Activated CD4-positive, CD25-positive, alpha-beta regulatory T cell treated with anti-CD3 and anti-CD28 coated beads, Interleukin-2, amount 50 U/mL, for 72 hours (primary cell): Measurements from ENCODE around the gene KIAA0513.

Experiments used
- DNase-seq: peaks from one replicate; pipeline ENCODE4 v3.0.0; 2021

The KIAA0513 gene

DNA sequence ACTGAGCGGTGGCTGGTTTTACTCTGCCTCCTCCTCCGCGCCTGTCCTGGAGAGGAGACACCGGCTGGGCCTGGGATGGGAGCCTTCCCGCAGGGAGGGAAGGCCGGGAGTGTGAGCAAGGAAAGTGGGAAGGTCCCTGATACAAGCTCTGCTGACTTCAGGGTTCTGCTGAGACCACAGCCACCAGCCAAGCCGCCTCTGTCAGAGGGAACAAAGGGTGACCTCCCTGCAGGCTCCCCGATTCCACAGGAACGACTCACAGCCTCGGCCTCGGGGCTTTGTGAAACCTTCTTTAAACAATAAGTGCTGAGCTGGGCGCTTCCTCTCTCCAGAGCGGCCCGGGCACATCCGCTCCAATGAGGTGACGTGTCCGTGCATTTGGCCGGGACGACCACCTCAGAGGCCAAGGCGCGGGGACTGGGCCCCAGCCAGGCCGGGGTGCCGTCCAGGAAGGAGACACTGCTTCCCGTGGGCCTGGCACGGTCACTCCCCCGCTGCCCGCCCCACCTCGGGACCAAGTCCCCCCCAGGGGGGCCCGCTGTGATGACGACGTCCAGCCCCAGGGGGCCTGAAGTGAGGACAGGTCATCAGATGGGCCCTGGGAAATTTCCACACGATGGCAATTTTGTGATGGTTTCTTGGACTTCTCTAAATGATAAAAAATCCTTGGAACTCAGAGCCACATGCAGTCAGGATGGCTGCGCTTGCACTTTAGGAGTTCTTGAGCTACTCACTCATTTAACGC lies 96.5 kb downstream of the KIAA0513 start:
- no peak for DNase-seq

DNA sequence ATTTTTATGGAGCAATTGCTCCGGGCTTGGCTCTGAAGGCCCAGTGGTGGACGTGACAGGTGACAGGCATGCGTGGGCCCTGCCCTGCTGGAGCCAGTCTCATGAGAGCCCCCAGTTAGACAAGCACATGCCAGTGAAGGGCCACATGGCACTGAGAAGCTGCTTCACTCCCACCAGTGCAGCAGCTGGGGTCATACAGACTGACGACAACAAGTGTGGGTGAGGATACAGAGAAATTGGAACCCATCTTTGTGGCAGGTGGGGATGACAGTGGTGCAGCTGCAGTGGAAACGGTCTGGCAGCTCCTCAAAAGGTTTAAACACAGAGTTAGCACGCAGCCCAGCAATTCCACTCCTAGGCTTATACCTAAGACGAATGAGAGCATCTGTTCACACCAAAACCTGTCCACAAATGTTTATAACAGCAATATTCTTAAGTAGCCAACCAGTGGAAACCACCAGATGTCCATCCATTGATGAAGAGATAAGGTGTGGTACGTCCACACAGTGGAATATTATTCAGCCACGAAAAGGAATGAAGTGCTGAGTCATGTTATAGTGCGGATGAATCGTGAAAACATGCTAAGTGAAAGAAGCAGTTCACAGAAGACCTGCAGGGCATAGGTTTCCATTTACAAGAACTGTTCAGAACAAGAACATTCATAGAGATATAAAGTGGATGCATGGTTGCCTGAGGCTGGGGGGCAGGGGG lies 97.2 kb downstream of the KIAA0513 start:
- DNase-seq, result no peak

DNA sequence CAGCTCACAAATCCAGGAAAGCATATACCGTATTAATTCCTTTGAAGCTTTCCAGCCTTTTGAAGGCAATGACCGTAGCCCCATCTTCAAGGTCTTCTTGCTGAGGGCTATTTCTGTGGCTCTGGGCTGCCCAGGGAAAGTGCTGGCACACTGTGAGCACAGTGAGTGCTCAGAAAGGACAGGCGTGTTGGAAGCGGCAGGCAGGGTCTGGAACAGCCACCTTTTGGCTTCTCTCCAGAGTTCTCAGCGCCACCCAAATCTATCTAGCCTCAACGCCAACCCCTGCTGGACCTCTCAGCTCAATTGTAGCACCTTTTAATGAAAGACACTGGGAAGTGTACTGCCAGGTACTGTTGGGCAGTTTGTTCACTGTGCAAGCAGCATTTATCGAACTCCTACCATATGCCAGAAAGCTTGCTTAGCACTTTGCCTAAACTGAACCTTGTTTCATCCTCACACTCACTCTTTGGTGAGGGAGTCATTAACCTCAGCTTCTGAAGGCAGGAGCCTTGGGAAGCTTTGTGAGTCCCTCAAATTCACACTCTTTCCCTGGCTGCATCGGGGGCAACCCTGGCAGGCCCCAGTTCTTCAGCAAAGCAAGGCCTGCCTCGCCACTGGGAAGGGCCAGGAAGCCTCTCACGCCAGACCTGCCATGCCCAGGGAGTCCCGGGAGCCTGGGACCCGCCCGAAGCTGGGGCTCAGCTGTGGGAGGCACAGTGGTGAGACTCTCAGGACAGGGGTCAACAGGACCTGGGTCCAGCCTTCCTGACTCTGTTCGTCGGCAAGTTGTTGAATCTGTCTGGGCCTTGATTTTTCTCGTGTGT lies 98.2 kb downstream of the KIAA0513 start:
- no peak for DNase-seq

DNA sequence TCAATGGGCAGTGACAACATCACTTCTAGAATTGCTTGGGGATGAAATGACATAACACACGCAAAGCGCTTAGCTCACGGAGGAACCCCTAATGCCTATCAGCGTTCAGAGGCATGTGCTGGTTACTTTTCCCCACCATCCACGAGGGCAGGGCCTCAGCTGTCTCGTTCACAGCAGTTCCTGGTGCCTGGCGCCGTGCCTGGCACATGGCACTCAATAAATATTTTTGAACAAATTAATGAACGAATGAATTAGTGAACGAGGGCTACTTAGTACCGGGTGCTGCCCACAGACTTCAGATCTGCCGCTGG lies 98.8 kb downstream of the KIAA0513 start:
- DNase-seq, result no peak

DNA sequence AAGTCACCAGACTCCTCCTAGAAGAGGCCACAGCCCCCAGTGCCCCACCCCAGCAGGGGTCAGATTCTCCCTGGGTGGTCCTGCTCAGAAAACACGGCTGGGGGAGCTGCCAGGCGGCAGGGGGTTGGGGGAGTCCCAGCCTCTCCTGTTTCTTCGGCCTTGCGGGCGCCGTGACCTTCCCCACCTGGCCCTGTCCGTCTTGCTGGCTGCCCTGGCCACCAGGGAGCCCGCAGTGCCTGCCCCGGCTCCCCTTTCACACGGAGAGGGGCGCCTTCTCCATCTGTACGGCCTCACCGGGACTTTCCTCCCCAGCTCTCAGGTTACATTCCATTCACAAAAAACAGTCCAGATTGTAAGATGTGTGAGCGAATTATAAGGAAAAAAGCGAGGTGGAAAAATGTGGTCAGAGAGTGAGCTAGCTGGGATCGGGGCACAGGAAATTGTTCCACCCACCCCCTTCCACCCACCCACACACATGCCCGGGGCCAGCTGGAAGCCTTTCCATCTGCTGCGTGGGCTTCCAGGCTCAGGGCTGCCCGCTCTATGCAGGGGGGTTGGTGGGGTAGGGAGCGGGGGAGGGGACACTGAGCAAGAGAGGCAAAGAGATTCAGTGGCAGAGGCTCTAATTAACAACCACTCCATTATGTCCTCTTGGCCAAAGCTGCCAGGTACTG lies 99.2 kb downstream of the KIAA0513 start:
- no peak for DNase-seq

DNA sequence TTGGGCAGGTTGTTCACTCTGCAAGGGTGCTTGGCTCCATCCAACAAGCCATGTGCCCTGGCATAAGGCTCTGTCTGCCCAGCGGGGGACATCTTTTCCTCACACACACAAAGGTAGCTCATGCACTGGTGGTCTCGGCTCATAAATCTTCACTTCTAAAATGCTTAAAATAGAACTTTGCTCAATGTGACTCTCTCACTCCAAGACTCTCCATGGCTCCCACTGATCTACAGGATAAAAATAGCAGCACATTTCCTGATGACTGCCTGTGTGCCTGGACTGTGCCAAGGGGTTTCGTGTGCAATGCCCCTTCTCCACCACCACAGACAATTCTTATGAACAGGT lies 99.8 kb downstream of the KIAA0513 start:
- no peak for DNase-seq

DNA sequence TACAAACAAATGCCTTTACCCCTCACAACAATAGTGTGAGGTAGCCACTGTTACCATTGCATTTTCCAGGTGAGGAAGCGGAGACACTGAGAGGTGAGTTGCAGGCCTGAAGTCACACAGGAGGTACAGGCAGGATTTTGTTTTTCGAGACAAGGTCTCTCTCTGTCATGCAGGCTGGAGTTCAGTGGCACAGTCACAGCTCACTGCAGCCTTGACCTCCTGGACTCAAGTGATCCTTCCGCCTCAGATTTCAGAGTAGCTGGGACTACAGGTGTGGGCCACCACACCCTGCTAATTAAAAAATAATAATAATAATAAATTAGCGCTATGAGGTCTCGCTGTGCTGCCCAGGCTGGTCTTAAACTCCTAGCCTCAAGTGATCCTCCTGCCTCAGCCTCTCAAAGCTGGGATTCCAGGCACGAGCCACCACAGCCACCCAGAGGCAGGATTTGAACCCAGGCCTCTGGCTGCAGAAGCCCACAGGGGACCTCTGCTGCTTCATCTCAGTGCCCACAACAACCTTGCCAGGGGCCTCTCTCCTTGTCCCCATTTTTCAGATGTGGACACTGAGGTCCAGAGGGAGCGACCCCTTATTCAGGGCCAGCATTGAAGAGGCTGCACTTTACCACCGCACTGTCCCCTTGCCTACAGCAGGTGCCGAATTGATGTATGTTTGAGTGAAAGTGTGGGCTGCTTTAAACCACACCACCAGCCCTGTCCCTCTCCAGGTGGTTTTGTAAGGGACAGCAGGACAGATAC lies 100.7 kb downstream of the KIAA0513 start:
- no peak for DNase-seq

DNA sequence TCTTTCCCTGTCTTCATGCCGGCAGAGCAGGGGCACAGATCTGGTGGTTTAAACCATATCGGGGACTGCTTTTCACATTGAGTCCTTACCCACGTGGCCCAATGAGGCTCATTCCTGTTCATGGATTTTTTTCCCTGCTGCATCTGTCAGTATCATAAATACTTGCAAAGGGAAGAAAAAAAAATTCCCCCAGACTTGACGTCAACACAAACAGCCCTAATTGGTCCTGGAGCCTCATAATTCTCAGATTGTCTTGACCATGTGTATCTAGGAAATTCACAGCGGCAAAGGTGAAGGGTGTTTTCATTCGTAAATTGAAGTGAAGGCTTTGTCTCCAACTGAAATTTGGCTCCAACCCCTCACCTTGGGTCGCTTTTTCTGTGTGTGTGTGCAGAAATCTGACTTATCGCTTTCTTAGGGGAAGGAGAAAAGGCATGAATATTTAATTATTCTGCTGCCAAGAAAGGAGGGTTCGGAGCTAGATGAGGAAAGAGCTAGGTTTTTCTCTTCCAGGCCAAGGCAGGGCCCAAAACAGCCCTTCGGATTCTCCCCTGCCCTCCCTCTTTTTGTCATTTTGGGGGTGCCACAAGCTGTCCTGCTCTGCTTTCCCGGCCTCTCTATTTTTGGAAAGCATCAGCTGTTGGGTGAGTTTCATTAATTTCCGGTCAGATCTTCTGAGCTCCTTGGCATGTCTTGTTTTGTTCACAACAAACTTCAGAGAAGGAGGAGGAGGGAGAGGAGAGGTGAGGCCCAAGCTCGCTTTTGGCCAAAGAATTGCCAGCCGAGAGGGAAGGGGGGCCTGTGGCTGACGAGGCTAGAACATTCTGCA lies 102.5 kb downstream of the KIAA0513 start:
- DNase-seq, result no peak

DNA sequence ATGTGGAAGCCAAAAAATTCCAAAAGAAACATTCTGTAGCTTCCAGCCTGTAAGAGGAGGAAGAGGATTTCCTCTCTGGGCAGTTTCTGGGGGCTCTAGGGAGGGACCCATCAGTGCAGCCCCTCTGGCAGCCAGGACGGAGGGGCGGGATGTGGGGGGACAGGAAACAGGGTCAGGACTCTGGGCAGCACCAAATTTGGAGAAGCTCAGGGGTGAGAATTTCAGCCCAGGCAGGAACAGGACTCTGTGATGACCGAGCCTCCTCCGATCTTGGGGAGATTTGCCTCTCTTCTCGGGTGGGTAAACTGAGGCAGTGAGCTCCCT lies 103.1 kb downstream of the KIAA0513 start:
- no peak for DNase-seq

DNA sequence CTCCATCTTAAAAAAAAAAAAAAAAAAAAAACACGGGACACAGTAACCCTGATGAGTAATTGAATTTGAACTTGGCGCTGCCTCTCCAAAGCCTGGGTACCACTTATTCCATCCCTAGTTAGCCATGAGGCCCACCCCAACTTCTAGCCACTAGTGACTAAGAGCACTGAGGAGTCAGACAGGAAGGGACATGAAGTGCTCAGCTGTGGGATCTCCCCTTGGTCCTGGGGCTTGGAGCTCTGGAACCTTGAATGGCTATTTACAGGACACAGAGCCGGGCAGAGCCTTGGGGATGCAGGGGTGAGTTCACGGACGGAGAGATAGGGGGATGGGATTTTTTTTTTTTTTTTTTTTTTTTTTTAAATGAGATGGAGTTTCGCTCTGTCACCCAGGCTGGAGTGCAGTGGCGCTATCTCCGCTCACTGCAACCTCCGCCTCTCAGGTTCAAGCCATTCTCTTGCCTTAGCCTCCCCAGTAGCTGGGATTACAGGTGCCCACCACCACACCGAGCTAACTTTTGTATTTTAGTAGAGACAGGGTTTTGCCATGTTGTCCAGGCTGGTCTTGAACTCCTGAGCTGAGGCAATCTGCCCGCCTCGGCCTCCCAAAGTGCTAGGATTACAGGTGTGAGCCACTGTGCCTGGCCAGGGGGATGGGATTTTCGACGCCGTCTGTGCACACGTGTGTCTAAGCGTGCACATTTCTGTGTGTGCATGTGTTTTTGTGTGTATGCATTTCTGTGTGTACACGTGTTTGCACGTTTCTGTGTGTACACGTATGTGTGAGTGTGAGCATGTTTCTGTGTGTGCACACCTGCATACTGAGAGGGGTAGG lies 105.1 kb downstream of the KIAA0513 start:
- no peak for DNase-seq

DNA sequence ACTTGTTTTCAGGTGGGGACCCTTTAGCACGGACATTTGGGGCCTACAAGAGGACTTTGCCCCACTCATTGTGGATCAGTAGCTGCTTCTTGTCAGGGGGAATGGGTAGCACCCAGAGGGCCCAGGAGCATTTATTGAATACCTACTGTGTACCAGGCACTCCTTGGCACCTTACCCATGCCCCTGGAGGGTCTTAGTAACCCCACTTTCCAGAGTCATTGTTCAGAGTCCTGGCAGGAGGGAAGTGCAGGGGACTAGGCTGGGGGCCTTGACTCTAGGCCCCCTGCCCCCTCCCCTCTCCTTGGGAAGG lies 105.7 kb downstream of the KIAA0513 start:
- DNase-seq, result no peak

DNA sequence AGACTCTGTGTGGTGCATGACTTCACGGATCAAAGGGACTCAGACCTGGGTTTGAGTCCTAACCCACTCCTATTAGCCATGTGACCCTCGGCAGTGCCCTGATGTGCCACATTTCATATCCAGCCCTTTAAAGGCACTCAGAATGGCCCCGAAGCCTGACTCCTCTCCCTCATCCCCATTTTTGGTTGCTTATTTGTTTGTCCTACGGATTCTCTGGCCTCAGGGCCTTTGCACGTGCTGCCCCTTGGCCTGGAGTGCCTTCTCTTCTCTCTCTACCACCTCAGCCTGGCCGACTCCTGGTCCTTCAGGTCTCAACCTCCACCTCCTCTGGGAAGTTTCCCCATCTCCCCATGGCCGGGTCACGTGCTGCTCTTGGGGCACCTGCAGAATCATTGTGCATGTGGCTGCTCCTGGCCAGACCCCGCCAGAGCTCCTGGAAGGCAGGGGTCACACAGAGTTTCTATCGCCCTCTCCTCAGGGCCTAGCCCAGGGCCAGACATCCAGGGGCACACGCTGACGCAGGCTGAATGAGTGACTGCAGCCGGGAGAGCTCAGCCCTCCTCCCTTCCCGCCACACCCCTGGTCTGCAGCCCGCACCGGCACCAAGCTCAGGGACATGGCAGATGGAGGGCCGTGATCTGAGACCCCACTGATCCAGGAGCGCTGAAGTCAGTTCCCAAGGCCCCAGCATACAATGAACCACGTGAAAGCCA lies 106.6 kb downstream of the KIAA0513 start:
- no peak for DNase-seq

DNA sequence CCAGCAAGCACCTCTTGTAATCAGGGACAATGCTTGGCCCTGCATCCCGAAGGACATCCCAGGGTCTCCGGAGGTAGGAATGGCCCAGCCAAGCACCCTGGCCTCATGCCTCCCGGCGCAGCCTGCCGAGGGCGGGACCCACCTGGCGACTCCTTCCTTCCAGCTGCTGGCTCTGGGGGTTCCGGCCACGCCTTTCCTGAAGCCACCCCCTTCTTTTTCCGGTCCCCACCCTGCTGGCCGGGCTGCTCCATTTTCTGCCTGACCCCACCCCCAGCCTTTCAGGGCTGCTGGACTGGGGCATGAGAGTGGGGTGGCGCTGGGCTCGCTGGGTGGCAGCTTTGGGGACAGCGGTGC lies 107.2 kb downstream of the KIAA0513 start:
- no peak for DNase-seq

DNA sequence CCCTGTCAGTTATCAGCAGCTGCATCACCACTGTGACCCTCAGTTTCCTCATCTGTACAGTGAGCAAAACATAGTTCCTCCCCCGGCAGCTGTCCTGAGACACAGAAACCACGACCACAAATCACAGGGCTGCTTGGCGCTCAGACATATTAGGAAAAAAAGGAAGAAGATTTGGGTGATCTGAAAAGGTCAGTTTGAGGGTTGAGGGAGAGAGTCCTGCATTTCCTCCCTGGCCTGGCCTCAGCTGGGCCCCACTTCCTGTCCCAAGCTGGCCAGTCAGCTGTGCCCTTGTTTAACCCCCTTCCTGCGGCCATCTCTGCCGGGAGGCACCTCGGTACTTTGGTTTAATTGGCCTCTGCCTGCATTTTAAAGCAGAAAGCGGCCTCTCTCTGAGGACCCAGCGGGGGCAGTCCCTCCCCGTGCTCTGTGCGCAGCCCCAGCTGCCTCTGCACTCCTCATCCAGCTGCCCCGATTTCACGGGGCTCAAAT lies 108.7 kb downstream of the KIAA0513 start:
- DNase-seq, result no peak

DNA sequence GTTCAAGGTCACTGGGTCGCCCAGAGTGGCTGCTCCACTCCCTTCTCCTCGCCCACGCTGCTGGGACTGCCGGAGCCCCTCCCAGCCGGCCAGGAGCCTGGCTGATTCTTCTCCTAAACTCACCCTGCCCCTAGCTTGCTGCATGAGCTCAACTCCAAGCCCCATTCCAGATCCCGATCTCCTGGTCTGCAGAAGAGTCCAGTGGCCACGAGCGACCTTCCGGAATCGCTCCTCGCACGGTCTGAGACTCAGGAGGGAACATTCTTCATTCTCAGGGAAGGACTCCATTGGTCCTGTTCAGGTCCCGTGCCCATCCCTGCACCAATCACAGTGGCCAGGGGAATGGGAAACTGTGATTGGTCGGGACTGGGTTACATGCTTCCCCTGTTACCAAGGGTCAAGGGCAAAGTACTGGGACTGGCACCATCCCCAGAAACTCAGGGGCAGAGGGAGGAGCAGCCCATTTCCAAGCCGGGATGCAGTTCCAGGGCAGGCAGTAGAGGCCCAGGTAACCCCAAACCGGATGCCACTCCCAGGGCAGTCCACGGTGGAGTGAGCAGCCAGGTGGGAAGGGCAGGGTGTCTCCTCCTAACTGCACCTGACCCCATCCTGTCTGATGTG lies 109.2 kb downstream of the KIAA0513 start:
- no peak for DNase-seq

DNA sequence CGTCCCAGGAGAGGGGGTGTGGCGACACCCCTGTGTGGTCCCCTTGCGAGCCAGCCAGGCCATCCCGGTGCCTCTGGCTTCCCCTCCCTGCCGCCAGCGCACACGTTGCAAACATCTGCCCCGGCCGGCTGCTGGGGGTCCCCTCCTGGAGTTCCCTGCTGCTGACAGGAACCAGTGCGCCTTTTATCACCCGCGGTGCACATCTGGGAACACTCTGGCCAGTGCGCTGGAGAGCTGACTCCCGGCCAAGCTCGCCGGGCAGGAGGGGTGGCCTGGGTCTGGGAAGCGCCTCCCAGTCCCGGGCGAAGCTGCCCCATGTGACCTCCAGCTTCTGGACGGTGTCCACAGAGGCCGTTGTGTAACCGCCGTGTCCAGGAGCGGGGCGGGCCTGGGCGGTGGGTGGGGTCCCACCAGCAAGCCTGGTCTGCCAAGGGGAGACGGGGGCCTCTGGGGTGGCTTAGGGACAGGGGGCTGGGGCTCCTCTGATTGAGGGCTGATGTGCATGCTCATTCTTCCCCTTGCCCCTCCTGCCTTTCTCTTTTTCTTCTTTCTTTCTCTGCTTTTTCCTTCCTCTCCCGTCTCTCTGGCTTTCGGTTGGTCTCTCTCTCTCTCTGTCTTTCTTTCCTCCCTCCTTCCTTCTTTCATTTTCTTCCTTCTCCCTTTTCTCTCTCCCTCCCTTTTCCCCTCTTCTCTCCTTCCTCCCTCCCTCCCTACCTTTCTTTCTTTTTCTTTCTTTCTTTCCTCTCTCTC lies 109.9 kb downstream of the KIAA0513 start:
- no peak for DNase-seq

DNA sequence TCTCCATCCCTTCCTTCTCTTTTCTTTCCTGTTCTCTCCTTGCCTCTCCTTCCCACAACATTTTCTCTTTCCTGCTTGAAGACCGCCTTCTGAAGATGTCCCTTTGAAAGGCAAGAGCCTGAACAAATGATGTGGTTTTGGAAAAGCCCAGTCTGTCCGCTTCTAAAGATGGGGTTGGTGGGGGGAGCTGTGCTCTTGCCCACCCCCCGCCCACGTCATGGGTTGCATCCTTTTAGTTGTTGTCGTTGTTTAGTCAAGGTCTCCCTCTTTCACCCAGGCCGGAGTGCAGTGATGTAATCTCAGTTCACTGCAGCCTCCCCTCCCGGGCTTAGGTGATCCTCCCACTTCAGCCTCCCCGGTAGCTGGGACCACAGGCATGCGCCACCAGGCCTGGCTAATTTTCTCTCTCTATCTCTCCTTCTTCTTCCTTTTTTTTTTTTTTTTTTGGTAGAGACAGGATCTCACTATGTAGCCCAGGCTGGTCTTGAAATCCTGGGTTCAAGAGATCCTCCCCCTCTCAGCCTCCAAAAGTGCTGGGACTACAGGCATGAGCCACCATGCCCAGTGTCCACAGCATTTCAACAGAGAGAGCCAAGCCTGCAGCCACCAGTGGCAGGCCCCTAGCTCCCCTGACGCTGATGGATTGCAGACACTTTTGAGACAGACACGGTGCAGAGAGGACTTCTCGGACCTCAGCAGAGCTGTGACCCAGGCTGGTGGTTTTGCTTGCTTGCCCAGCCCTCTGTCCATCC lies 110.7 kb downstream of the KIAA0513 start:
- DNase-seq, result no peak

DNA sequence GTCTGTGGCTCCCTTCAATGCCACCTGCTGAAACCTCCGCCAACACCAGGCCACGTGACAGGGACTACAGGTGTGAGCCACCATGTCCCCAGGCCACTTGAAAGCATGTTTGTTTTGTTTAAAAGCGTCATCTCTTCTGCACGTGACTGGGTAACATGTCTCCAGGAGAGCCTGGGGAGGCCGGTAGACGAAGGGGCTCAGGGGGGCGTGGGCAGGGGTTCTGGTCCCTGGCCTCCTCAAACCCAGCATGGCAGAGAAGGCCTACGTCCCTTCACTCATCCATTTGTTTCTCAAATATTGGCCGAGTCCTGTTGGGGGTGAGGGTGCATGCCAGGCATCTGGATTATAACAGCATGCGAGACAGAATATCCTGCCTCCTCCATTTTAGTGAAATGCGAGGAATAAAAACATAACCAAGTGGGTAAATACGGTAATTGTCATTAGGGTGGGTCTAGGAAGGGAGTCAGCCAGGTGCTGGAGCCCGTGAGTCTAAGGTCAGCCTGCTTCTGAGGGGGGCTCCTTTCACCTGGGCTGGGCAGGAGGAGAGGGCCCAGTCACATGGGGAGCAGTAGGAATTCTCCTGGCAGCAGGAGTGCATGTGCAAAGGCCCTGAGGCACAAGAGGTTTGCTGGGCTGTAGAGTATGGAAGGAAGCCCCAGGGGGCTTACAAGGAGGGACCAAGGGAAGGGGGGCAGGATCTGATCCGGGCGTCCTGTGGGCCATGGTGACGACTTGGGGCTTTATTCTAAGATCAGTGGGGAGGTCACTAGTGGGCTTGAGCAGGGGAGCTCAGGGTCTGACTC lies 111.4 kb downstream of the KIAA0513 start:
- no peak for DNase-seq
